Kidney epithelial cell (primary cell): Measurements from ENCODE around the gene SLC12A9. TPM values are rescaled to one million over a fixed set of nuclear protein-coding genes. Genes with fewer than 3 reads are reported as not detected.

Experiments
- DNase-seq: peaks from one replicate; pipeline ENCODE4 v3.0.0-alpha.2; 2010; ENCODE audit warnings: low read depth
- H3K27me3 ChIP-seq: 2 replicates; pipeline ENCODE4 v1.6.0; 2011; ENCODE audit warnings: low read length; ENCODE audit not compliant: control insufficient read depth, insufficient read depth
- H3K36me3 ChIP-seq: 2 replicates; pipeline ENCODE4 v1.5.1; 2011; ENCODE audit warnings: low read length; ENCODE audit not compliant: control insufficient read depth, insufficient read depth
- H3K4me3 ChIP-seq: 2 replicates; pipeline ENCODE4 v1.5.1; 2011; ENCODE audit warnings: low read depth, mild to moderate bottlenecking, control low read depth, low read length
- CTCF ChIP-seq: IDR thresholded peaks from 2 replicates; pipeline ENCODE4 v1.5.1; 2011; ENCODE audit warnings: mild to moderate bottlenecking, moderate library complexity, low read length, control low read depth, inconsistent platforms; ENCODE audit not compliant: insufficient read depth, poor library complexity, severe bottlenecking
- total RNA-seq: library from RNA; depleted of rRNA; stranded (reverse); fragments of >200 nt; gene quantifications from 2 replicates; pipeline ENCODE4 v1.2.3, GENCODE V29; 2015

SLC12A9 gene
- total RNA-seq, 1 donor from 2014 or later = 15.7 TPM

- Histone ChIP-seq H3K36me3 (no peaks in the 10 kb centered on the region), H3K4me3 (no peak overlapping the region), H3K27me3 (peaks cover 28% of the 10 kb centered on the region)
- no peak for DNase-seq
- no peak for TF ChIP-seq CTCF
Observed at GRCh38 chr7:100895956-100896731, 43.6 kb downstream of the SLC12A9 start.

- Histone ChIP-seq H3K36me3 (no peaks in the 10 kb centered on the region), H3K4me3 (no peak overlapping the region), H3K27me3 (peaks cover 30% of the 10 kb centered on the region)
- peak; percentile 64 for TF ChIP-seq CTCF
- DNase-seq = no peak
Observed at GRCh38 chr7:100896732-100897608, 44.5 kb downstream of the SLC12A9 start.

GRCh38 chr7:100897772-100898454 is 45.4 kb downstream of the SLC12A9 start:
- H3K4me3 ChIP-seq = no peak overlapping the region
- TF ChIP-seq CTCF = no peak

GRCh38 chr7:100899432-100899831 is 46.9 kb downstream of the SLC12A9 start:
- Histone ChIP-seq H3K36me3 (no peaks in the 10 kb centered on the region), H3K4me3 (no peak overlapping the region), H3K27me3 (peaks cover 34% of the 10 kb centered on the region)
- DNase-seq = no peak
- TF ChIP-seq CTCF = no peak

More at GRCh38 chr7:100897772-100898454, 45.4 kb downstream of the SLC12A9 start:
- H3K36me3 ChIP-seq = no peaks in the 10 kb centered on the region
- DNase-seq = no peak
- peaks cover 34% of the 10 kb centered on the region for H3K27me3 ChIP-seq

GRCh38 chr7:100900978-100901377 is 48.5 kb downstream of the SLC12A9 start:
- H3K36me3 ChIP-seq = no peaks in the 10 kb centered on the region
- no peak overlapping the region for H3K4me3 ChIP-seq
- peaks cover 20% of the 10 kb centered on the region for H3K27me3 ChIP-seq
- no peak for DNase-seq
- TF ChIP-seq CTCF = no peak
